Measurements from ENCODE around the gene KIF1B.

Gene KIF1B

GRCh38 chr1:10287023-10287645 is 76.8 kb downstream of the KIF1B start:
- ChIA-PET CTCF (no interaction called here), POLR2A (interaction anchor here (1.2 kb wide), 1 partner anchor 344 kb away, joined by 3 read pairs; the partner anchor contains the start of genes LZIC and NMNAT1)
- Histone ChIP-seq H3K27ac (ENCODE audit: extremely low read depth, low read depth, low read length) (no peak overlapping the region), H3K4me1 (ENCODE audit: control insufficient read depth, insufficient read depth, low read length) (no peaks in the 10 kb centered on the region), H3K36me3 (ENCODE audit: control insufficient read depth in 2 of 2, insufficient read depth in 1 of 2, low read length in 2 of 2) (peaks cover 13 to 85% of the 10 kb centered on the region in 2 experiments), H3K4me3 (ENCODE audit: low read depth, low read length) (no peak overlapping the region), H3K9me3 (ENCODE audit: control insufficient read depth, insufficient read depth, low read depth, low read length) (no peaks in the 10 kb centered on the region)
- no peak for TF ChIP-seq ZNF10 (tag by site-specific recombination; IDR thresholded peaks at IDR 0.05)
- TF ChIP-seq ZNF239 (tag by site-specific recombination; IDR thresholded peaks at IDR 0.05) = no peak
- no peak for TF ChIP-seq TSHZ1 (tag by site-specific recombination; IDR thresholded peaks at IDR 0.05; ENCODE audit: borderline replicate concordance)

- CTCF ChIA-PET = no interaction called here
- TF ChIP-seq ZNF398 (tag by site-specific recombination; IDR thresholded peaks at IDR 0.05) (no peak), ZEB2 (tag by site-specific recombination; IDR thresholded peaks at IDR 0.05) (no peak), ZNF530 (tag by site-specific recombination; IDR thresholded peaks at IDR 0.05; ENCODE audit: low read depth) (no peak), YY2 (tag by site-specific recombination; IDR thresholded peaks at IDR 0.05) (no peak), ZNF266 (tag by site-specific recombination; IDR thresholded peaks at IDR 0.05; ENCODE audit: low read depth) (no peak), SP3 (tag by site-specific recombination; IDR thresholded peaks at IDR 0.05) (no peak), ZNF16 (tag by site-specific recombination; IDR thresholded peaks at IDR 0.05; ENCODE audit: low read depth) (no peak), ZNF184 (tag by site-specific recombination; IDR thresholded peaks at IDR 0.05) (no peak), ZNF48 (tag by site-specific recombination; IDR thresholded peaks at IDR 0.05) (no peak), ZNF571 (tag by site-specific recombination; IDR thresholded peaks at IDR 0.05) (no peak), ZNF624 (tag by site-specific recombination; IDR thresholded peaks at IDR 0.05) (no peak)
- TF ChIP-seq, protein P1, sequence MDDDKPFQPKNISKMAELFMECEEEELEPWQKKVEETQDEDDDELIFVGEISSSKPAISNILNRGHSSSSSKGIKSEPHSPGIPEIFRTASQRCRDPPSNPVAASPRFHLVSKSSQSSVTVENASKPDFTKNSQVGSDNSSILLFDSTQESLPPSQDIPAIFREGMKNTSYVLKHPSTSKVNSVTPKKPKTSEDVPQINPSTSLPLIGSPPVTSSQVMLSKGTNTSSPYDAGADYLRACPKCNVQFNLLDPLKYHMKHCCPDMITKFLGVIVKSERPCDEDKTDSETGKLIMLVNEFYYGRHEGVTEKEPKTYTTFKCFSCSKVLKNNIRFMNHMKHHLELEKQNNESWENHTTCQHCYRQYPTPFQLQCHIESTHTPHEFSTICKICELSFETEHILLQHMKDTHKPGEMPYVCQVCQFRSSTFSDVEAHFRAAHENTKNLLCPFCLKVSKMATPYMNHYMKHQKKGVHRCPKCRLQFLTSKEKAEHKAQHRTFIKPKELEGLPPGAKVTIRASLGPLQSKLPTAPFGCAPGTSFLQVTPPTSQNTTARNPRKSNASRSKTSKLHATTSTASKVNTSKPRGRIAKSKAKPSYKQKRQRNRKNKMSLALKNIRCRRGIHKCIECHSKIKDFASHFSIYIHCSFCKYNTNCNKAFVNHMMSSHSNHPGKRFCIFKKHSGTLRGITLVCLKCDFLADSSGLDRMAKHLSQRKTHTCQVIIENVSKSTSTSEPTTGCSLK (tag by site-specific recombination; IDR thresholded peaks at IDR 0.05) = no peak
- TF ChIP-seq, protein P2, sequence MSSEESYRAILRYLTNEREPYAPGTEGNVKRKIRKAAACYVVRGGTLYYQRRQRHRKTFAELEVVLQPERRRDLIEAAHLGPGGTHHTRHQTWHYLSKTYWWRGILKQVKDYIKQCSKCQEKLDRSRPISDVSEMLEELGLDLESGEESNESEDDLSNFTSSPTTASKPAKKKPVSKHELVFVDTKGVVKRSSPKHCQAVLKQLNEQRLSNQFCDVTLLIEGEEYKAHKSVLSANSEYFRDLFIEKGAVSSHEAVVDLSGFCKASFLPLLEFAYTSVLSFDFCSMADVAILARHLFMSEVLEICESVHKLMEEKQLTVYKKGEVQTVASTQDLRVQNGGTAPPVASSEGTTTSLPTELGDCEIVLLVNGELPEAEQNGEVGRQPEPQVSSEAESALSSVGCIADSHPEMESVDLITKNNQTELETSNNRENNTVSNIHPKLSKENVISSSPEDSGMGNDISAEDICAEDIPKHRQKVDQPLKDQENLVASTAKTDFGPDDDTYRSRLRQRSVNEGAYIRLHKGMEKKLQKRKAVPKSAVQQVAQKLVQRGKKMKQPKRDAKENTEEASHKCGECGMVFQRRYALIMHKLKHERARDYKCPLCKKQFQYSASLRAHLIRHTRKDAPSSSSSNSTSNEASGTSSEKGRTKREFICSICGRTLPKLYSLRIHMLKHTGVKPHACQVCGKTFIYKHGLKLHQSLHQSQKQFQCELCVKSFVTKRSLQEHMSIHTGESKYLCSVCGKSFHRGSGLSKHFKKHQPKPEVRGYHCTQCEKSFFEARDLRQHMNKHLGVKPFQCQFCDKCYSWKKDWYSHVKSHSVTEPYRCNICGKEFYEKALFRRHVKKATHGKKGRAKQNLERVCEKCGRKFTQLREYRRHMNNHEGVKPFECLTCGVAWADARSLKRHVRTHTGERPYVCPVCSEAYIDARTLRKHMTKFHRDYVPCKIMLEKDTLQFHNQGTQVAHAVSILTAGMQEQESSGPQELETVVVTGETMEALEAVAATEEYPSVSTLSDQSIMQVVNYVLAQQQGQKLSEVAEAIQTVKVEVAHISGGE (tag by site-specific recombination; conservative IDR thresholded peaks at IDR 0.05; ENCODE audit: low read depth) = no peak
- no peaks in the 10 kb centered on the region for H3K4me1 ChIP-seq (ENCODE audit: control insufficient read depth, insufficient read depth, low read length)
- H3K27ac ChIP-seq (ENCODE audit: extremely low read depth, low read depth, low read length) = no peak overlapping the region
- H3K4me3 ChIP-seq (ENCODE audit: low read depth, low read length) = no peak overlapping the region
- H3K36me3 ChIP-seq (ENCODE audit: control insufficient read depth in 2 of 2, insufficient read depth in 1 of 2, low read length in 2 of 2) = peaks cover 6 to 86% of the 10 kb centered on the region in 2 experiments; a peak in 2 of 3 replicates
- no peaks in the 10 kb centered on the region for H3K9me3 ChIP-seq (ENCODE audit: control insufficient read depth, insufficient read depth, low read depth, low read length)
- POLR2A ChIA-PET = interaction anchor here (1.2 kb wide), 1 partner anchor 345 kb away, joined by 3 read pairs; the partner anchor contains the start of genes LZIC and NMNAT1
These were observed 77.8 kb downstream of the KIF1B start for GRCh38 chr1:10288029-10288615.
